OCI-LY1 (cell line): ENCODE results near the gene EFNB1.
A peak's percentile ranks its signal among the peaks of the same experiment; 100 is the strongest.

Source experiments
- H2AFZ ChIP-seq: fragments of 200-600 bp; sonication (generic), shearing (Covaris generic); 2 replicates; pipeline ENCODE4 v1.6.0; 2014; ENCODE audit warnings: antibody characterized with exemption, mild to moderate bottlenecking, low read length
- H3F3A ChIP-seq: fragments of 200-600 bp; sonication (generic), shearing (Covaris generic); 2 replicates; pipeline ENCODE4 v1.6.0; 2014; ENCODE audit warnings: mild to moderate bottlenecking, antibody characterized with exemption, low read length, moderate library complexity; ENCODE audit not compliant: insufficient read depth
- H3K27ac ChIP-seq: fragments of 200-600 bp; sonication (generic); 2 replicates; pipeline ENCODE4 v1.5.1; 2014; ENCODE audit warnings: low read length, mixed run types, mild to moderate bottlenecking, low read depth; ENCODE audit not compliant: poor library complexity, severe bottlenecking
- H3K27me3 ChIP-seq: fragments of 200-600 bp; sonication (generic); 2 replicates; pipeline ENCODE4 v1.6.0; 2014; ENCODE audit warnings: antibody characterized with exemption, mild to moderate bottlenecking, low read length, moderate library complexity; ENCODE audit not compliant: insufficient read depth
- H3K36me3 ChIP-seq: fragments of 200-600 bp; sonication (generic); 2 replicates; pipeline ENCODE4 v1.6.1; 2014; ENCODE audit warnings: mild to moderate bottlenecking, antibody characterized with exemption, low read length, moderate library complexity, mixed read lengths; ENCODE audit not compliant: insufficient read depth
- H3K4me1 ChIP-seq: fragments of 200-600 bp; sonication (generic); 2 replicates; pipeline ENCODE4 v1.5.1; 2014; ENCODE audit warnings: mild to moderate bottlenecking, low read length, moderate library complexity; ENCODE audit not compliant: insufficient read depth, severe bottlenecking
- H3K4me2 ChIP-seq: fragments of 200-600 bp; sonication (generic), shearing (Covaris generic); 2 replicates; pipeline ENCODE4 v1.6.1; 2014; ENCODE audit warnings: low read length
- H3K4me3 ChIP-seq: fragments of 200-600 bp; sonication (generic); 2 replicates; pipeline ENCODE4 v1.5.1; 2014; ENCODE audit warnings: low read length, low read depth, mild to moderate bottlenecking, mixed read lengths; ENCODE audit not compliant: poor library complexity, severe bottlenecking
- H3K79me2 ChIP-seq: fragments of 200-600 bp; shearing (Covaris generic); 2 replicates; pipeline ENCODE4 v1.6.1; 2016; ENCODE audit warnings: mixed run types, low read length, mixed read lengths; ENCODE audit not compliant: insufficient read depth
- H3K9ac ChIP-seq: fragments of 200-600 bp; sonication (generic), shearing (Covaris generic); 2 replicates; pipeline ENCODE4 v1.6.1; 2014; ENCODE audit warnings: mild to moderate bottlenecking, low read length, mixed read lengths
- H3K9me2 ChIP-seq: fragments of 200-600 bp; sonication (generic), shearing (Covaris generic); 2 replicates; pipeline ENCODE4 v1.6.1; 2014; ENCODE audit warnings: low read depth, mild to moderate bottlenecking, low read length, mixed read lengths
- H3K9me3 ChIP-seq: fragments of 200-600 bp; shearing (Covaris generic); 2 replicates; pipeline ENCODE4 v1.6.1; 2014; ENCODE audit warnings: low read length, mixed read lengths
- H4K20me1 ChIP-seq: fragments of 200-600 bp; sonication (generic), shearing (Covaris generic); 2 replicates; pipeline ENCODE4 v1.6.0; 2016; ENCODE audit warnings: mild to moderate bottlenecking, low read length; ENCODE audit not compliant: insufficient read depth
- CTCF ChIP-seq: fragments of 200-600 bp; sonication (generic), shearing (Covaris generic); IDR thresholded peaks from 2 replicates; pipeline ENCODE4 v1.5.1; 2017; ENCODE audit warnings: mild to moderate bottlenecking, antibody characterized with exemption, low read length, moderate library complexity, mixed read lengths
- EZH2 ChIP-seq: fragments of 200-600 bp; sonication (generic), shearing (Covaris generic); IDR thresholded peaks from 2 replicates; pipeline ENCODE4 v1.8.0; 2017; ENCODE audit warnings: borderline replicate concordance, mixed run types, mild to moderate bottlenecking, antibody characterized with exemption, low read length, moderate library complexity, mixed read lengths

The EFNB1 gene

GRCh38 chrX:68827848-68828624 is 785 bp upstream of the EFNB1 start:
- no peaks in the 10 kb centered on the region for H3K79me2 ChIP-seq
- no peak overlapping the region for H3K27ac ChIP-seq
- peak overlapping the region; percentile 30; the same call in 1 of the 2 replicates for H3K9ac ChIP-seq
- H3K27me3 ChIP-seq, result no peaks in the 10 kb centered on the region
- H3K9me3 ChIP-seq, result no peaks in the 10 kb centered on the region
- H4K20me1 ChIP-seq, result no peaks in the 10 kb centered on the region
- 0 out of 2 replicates have a peak overlapping the region, but pooled peaks have one; percentile 34 for H2AFZ ChIP-seq
- no peaks in the 10 kb centered on the region for H3K9me2 ChIP-seq
- TF ChIP-seq CTCF (peak; percentile 72), EZH2 (no peak)
- H3K4me1 ChIP-seq, result peaks cover 20% of the 10 kb centered on the region
- H3F3A ChIP-seq, result no peaks in the 10 kb centered on the region
- H3K4me3 ChIP-seq, result peak overlapping the region; percentile 74
- H3K4me2 ChIP-seq, result peak overlapping the region; percentile 76
- H3K36me3 ChIP-seq, result no peaks in the 10 kb centered on the region

GRCh38 chrX:68829582-68830418 is 979 bp downstream of the EFNB1 start:
- Histone ChIP-seq H3K4me3 (peak overlapping the region; percentile 74), H3K9me2 (no peaks in the 10 kb centered on the region), H3K9me3 (no peaks in the 10 kb centered on the region), H3K9ac (peak overlapping the region; percentile 75; the same call in 1 of the 2 replicates), H3F3A (no peaks in the 10 kb centered on the region), H3K4me1 (peaks cover 20% of the 10 kb centered on the region), H3K27me3 (no peaks in the 10 kb centered on the region), H3K79me2 (no peaks in the 10 kb centered on the region), H3K27ac (no peak overlapping the region), H4K20me1 (no peaks in the 10 kb centered on the region), H3K36me3 (no peaks in the 10 kb centered on the region), H3K4me2 (peak overlapping the region; percentile 76), H2AFZ (no peak overlapping the region)
- TF ChIP-seq CTCF (no peak), EZH2 (no peak)

- Histone ChIP-seq H3K27me3 (no peaks in the 10 kb centered on the region), H3K27ac (no peak overlapping the region), H3K4me2 (peak overlapping the region; percentile 76), H4K20me1 (no peaks in the 10 kb centered on the region), H3K79me2 (no peaks in the 10 kb centered on the region), H3K9me2 (no peaks in the 10 kb centered on the region), H3K9me3 (no peaks in the 10 kb centered on the region), H3K4me3 (peak overlapping the region; percentile 74), H3K36me3 (no peaks in the 10 kb centered on the region), H3K4me1 (peaks cover 20% of the 10 kb centered on the region), H3K9ac (no peak overlapping the region), H3F3A (no peaks in the 10 kb centered on the region), H2AFZ (no peak overlapping the region)
- TF ChIP-seq CTCF (no peak), EZH2 (no peak)
Observed at GRCh38 chrX:68830419-68831404, 1.9 kb downstream of the EFNB1 start.
